GM19452 (cell line): ENCODE measurements around the gene EML4.
"Not testable (repeated sequence)": the region's sequence is repeated elsewhere in the genome, so short reads cannot be mapped to it uniquely, and the experiment has no call there.

Source experiments
- ATAC-seq: cut with Tn5 transposase; IDR thresholded peaks from one replicate; pipeline ENCODE4 v1.9.1; 2021; ENCODE audit not compliant: unreplicated experiment

The EML4 gene

GRCh38 chr2:42248846-42249245, 79.7 kb downstream of the EML4 start:
- no peak for ATAC-seq

GRCh38 chr2:42249284-42249683, 80.1 kb downstream of the EML4 start:
- no peak for ATAC-seq

DNA sequence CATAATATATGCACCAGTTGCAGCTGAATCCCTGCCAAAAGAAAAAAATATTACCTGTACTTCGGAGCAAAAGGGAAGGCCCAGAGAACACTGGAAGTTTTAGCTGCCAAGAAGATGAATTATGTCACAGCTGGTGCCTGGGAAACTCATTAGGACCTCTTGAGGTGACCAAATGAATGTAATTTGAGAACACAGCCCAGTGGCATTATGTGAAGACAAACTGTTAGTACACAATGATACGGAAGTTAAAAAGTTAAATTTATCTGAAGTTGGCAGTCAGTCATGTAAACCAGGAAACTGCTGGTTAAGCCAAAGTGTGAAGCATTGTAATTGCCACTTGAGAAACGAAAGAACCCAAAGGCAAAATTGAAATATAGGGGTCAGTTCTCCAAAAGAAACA, 80.7 kb downstream of the EML4 start:
- ATAC-seq: no peak

GRCh38 chr2:42250925-42251324, 81.8 kb downstream of the EML4 start:
- ATAC-seq: no peak

DNA sequence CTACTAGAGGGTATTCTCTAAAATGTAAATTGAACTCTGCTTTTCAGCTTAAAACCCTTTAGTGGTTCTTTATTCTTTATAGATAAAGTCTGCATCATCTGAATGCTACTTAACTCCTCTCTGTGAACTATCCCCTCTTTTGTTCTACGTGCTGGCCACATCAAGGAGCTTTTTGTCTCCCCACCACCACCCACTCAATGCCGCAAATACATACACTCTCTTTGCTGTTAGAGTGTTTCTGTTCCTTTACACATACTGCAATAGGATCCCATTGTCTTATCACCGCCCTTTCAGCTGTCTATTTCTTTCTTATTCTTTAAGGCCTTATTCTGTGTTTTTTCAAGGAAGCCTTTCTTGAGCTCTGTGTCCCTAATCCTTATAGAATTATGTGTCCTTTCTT, 83.3 kb downstream of the EML4 start:
- ATAC-seq: no peak

GRCh38 chr2:42254186-42254895, 85.2 kb downstream of the EML4 start:
- ATAC-seq: no peak

- peak; percentile 87 for ATAC-seq
These were observed 87.4 kb downstream of the EML4 start for GRCh38 chr2:42256505-42256904.

- no peak for ATAC-seq
These were observed 92.5 kb downstream of the EML4 start for GRCh38 chr2:42261518-42262195.

DNA sequence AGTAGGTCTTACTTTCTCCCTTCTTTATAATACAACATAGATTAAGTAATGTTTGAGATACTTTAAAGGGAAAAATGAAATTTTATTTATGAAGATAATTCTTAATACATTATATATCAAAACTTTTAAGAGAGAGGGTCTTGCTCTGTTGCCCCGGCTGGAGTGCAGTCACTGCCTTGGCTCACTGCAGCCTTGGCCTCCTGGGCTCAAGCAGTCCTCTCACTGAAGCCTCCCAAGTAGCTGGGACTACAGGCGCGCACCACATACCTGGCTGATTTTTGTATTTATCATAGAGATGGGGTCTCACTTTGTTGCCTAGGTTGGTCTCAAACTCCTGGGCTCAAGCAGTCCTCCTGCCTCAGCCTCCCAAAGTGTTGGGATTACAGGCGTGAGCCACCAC, 97.1 kb downstream of the EML4 start:
- ATAC-seq: no peak

GRCh38 chr2:42267530-42267929, 98.4 kb downstream of the EML4 start:
- no peak for ATAC-seq

DNA sequence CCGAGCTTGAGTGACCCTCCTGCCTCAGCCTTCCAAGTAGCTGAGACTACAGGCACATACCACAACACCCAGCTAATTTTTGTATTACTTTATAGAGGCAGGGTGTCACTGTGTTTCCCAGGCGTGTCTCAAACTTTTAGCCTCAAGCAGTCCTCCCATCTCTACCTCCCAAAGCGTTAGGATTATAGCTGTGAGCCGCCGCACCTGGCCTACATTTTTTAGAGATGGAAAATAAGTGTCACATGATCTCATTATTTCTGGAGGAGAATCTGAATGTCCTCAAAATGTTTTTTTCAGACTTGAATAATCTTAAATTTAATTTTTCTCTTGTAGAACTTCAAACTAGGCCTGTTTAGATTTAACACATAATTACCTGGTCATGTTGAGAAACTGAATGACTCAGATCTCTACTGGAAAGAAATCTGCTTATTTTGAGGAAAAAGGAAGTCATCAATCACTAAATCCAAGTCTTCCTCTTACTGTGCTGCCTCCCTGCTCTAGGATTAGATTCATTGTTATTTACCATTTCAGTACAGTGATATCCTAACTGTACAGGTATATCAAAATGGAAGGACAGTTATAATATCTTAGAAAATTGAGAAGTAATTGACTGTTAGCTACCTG, 99.5 kb downstream of the EML4 start:
- no peak for ATAC-seq

- ATAC-seq: no peak
These were observed 101.6 kb downstream of the EML4 start for GRCh38 chr2:42270757-42271156.

GRCh38 chr2:42271246-42271645, 102.1 kb downstream of the EML4 start:
- ATAC-seq: not testable (repeated sequence)

- ATAC-seq: no peak
These were observed 105.7 kb downstream of the EML4 start for GRCh38 chr2:42274863-42275262.

- ATAC-seq: no peak
These were observed 112.4 kb downstream of the EML4 start for GRCh38 chr2:42281416-42282081.

DNA sequence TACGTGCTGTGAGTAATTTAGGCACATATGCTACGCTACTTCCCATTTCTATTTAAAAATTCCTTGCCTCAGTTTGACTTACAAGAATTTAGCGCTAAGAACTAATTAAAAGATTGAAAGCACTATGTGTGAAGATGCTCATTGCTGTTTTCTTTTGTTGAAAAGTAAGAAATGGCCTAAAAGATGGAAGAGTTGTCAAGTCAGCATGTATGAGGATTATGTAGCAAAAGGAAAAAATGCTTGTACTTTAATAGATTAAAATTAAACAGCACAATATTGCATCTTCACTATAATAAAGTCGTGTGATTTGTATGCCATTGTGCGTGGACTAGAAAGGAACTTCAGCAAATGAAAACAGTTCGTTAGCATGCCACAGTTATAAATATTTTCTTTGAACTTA, 114.9 kb downstream of the EML4 start:
- ATAC-seq: no peak

DNA sequence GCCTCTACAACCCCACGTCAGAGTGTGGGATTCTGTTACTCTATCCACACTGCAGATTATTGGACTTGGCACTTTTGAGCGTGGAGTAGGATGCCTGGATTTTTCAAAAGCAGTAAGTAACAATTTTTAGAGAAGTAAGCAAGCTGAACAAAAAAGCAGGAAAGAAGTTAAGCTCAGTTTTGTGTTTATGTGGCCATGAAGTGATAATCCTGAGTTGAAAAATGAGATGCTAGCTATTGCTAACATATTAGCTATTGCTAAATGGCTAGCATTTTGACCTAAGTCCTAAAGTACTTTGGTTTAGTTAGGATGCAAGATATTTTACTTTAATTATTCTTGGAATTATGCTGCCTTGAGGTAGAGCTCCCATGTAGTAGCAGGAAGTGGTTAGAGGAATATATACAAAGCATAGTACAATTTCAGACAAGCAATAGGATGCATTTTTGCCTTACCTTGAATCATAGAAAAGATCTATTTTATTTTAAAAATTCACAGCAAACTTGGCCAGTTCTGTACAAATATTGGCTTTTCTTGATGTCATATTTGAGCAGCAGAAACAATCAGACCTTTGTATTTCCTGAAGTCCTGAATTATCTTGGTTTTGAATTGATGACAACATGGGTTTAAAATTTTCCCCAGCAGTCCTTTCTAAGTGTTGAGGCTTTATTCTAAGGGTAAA, 117.3 kb downstream of the EML4 start:
- no peak for ATAC-seq

DNA sequence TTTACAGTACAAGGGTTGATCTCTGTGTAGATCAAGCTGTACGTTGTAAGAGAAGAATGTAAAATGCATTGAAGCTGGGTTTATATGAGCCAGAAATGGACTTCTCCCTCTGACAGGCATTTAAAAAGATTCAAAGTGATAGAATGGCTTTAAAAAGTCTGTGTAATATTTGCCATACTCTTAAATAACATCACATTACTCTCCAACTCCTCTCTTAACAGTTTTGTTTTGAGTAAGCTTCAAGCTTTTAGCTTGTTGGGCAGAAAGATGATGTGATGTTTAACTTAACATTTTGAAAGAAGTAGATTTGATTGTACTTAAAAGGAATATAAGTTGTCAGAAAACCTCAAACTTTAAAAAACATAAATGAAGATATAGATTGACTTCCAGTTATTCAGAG, 119.7 kb downstream of the EML4 start:
- no peak for ATAC-seq

GRCh38 chr2:42289222-42289621, 120.1 kb downstream of the EML4 start:
- ATAC-seq: no peak

GRCh38 chr2:42290005-42290404, 120.9 kb downstream of the EML4 start:
- no peak for ATAC-seq

DNA sequence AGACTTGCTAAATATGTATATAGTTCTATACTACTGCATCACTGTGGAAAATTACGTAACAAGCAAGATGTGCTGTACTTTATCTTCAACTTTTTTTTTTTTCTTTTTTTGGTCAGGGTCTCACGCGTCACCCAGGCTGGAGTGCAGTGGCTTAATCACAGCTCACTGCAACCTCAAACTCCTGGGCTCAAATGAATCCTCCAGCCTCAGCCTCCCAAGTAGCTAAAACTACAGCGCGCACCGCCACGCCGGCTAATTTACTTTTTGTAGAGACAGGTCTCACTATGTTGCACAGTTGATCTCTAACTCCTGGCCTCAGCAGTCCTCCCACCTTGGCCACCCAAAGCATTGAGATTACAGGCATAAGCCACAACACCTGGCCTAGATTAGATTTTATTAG, 123.9 kb downstream of the EML4 start:
- no peak for ATAC-seq
